ENCODE results near the gene LIN9.
A peak's percentile ranks its signal among the peaks of the same experiment; 100 is the strongest.
"Not testable (repeated sequence)": the region's sequence is repeated elsewhere in the genome, so short reads cannot be mapped to it uniquely, and the experiment has no call there.

Gene LIN9

GRCh38 chr1:226308723-226309397, at the start of gene LIN9:
LIN9 (minus strand) TSS chr1:226309164; CDS start chr1:226309139, 25 bp downstream.
- peaks cover 26% of the 10 kb centered on the region for H3K4me1 Mint-ChIP-seq (ENCODE audit: low read depth)
- no peaks in the 10 kb centered on the region for H3K9me3 Mint-ChIP-seq (ENCODE audit: low read depth)
- peak within 1 kb of the TSS; percentile 91 for H3K4me3 Mint-ChIP-seq
- peaks cover 7% of the 10 kb centered on the region for H3K36me3 Mint-ChIP-seq
- no peaks in the 10 kb centered on the region for H3K27me3 Mint-ChIP-seq
- peak within 1 kb of the TSS; percentile 87 for H3K27ac Mint-ChIP-seq

- Mint-ChIP-seq H3K9me3 (ENCODE audit: low read depth) (no peaks in the 10 kb centered on the region), H3K27ac (no peak overlapping the region), H3K36me3 (peaks cover 4% of the 10 kb centered on the region), H3K27me3 (no peaks in the 10 kb centered on the region), H3K4me3 (no peak overlapping the region), H3K4me1 (ENCODE audit: low read depth) (no peaks in the 10 kb centered on the region)
Observed at GRCh38 chr1:226357416-226357815, 48.5 kb upstream of the LIN9 start.

- Mint-ChIP-seq H3K4me3 (no peak overlapping the region), H3K9me3 (ENCODE audit: low read depth) (no peaks in the 10 kb centered on the region), H3K4me1 (ENCODE audit: low read depth) (no peaks in the 10 kb centered on the region), H3K36me3 (no peaks in the 10 kb centered on the region), H3K27me3 (no peaks in the 10 kb centered on the region), H3K27ac (peak overlapping the region; percentile 42)
Observed at GRCh38 chr1:226355669-226356551, 46.9 kb upstream of the LIN9 start.

GRCh38 chr1:226355016-226355415, 46.1 kb upstream of the LIN9 start:
- no peak overlapping the region for H3K4me3 Mint-ChIP-seq

GRCh38 chr1:226353698-226354525, 44.9 kb upstream of the LIN9 start:
- Mint-ChIP-seq H3K27ac (no peak overlapping the region), H3K27me3 (no peaks in the 10 kb centered on the region)

More at GRCh38 chr1:226355016-226355415, 46.1 kb upstream of the LIN9 start:
- peak overlapping the region; percentile 42 for H3K27ac Mint-ChIP-seq
- H3K4me1 Mint-ChIP-seq (ENCODE audit: low read depth), result no peaks in the 10 kb centered on the region
- no peaks in the 10 kb centered on the region for H3K27me3 Mint-ChIP-seq
- H3K9me3 Mint-ChIP-seq (ENCODE audit: low read depth), result no peaks in the 10 kb centered on the region
- H3K36me3 Mint-ChIP-seq, result no peaks in the 10 kb centered on the region

GRCh38 chr1:226351709-226352108, 42.7 kb upstream of the LIN9 start:
- H3K36me3 Mint-ChIP-seq, result no peaks in the 10 kb centered on the region
- H3K27me3 Mint-ChIP-seq, result no peaks in the 10 kb centered on the region

More at GRCh38 chr1:226353698-226354525, 44.9 kb upstream of the LIN9 start:
- no peaks in the 10 kb centered on the region for H3K9me3 Mint-ChIP-seq (ENCODE audit: low read depth)
- no peaks in the 10 kb centered on the region for H3K36me3 Mint-ChIP-seq
- no peak overlapping the region for H3K4me3 Mint-ChIP-seq
- H3K4me1 Mint-ChIP-seq (ENCODE audit: low read depth), result no peaks in the 10 kb centered on the region

GRCh38 chr1:226350519-226350865, 41.5 kb upstream of the LIN9 start:
- Mint-ChIP-seq H3K27ac (no peak overlapping the region), H3K9me3 (ENCODE audit: low read depth) (no peaks in the 10 kb centered on the region), H3K36me3 (no peaks in the 10 kb centered on the region), H3K4me3 (no peak overlapping the region), H3K27me3 (no peaks in the 10 kb centered on the region), H3K4me1 (ENCODE audit: low read depth) (no peaks in the 10 kb centered on the region)

More at GRCh38 chr1:226351709-226352108, 42.7 kb upstream of the LIN9 start:
- Mint-ChIP-seq H3K9me3 (ENCODE audit: low read depth) (no peaks in the 10 kb centered on the region), H3K27ac (no peak overlapping the region), H3K4me1 (ENCODE audit: low read depth) (no peaks in the 10 kb centered on the region), H3K4me3 (no peak overlapping the region)

GRCh38 chr1:226349801-226350518, 41.0 kb upstream of the LIN9 start:
- Mint-ChIP-seq H3K9me3 (ENCODE audit: low read depth) (no peaks in the 10 kb centered on the region), H3K4me1 (ENCODE audit: low read depth) (no peaks in the 10 kb centered on the region), H3K27me3 (no peaks in the 10 kb centered on the region), H3K4me3 (no peak overlapping the region), H3K27ac (no peak overlapping the region), H3K36me3 (no peaks in the 10 kb centered on the region)

GRCh38 chr1:226349081-226349480, 40.1 kb upstream of the LIN9 start:
- no peaks in the 10 kb centered on the region for H3K9me3 Mint-ChIP-seq (ENCODE audit: low read depth)
- no peaks in the 10 kb centered on the region for H3K27me3 Mint-ChIP-seq
- H3K4me3 Mint-ChIP-seq, result no peak overlapping the region
- no peaks in the 10 kb centered on the region for H3K4me1 Mint-ChIP-seq (ENCODE audit: low read depth)
- no peak overlapping the region for H3K27ac Mint-ChIP-seq
- no peaks in the 10 kb centered on the region for H3K36me3 Mint-ChIP-seq

GRCh38 chr1:226344441-226345259, 35.7 kb upstream of the LIN9 start:
- Mint-ChIP-seq H3K4me3 (no peak overlapping the region), H3K9me3 (ENCODE audit: low read depth) (peaks cover 7% of the 10 kb centered on the region), H3K4me1 (ENCODE audit: low read depth) (no peaks in the 10 kb centered on the region), H3K27me3 (peaks cover 7% of the 10 kb centered on the region), H3K27ac (no peak overlapping the region), H3K36me3 (peaks cover 4% of the 10 kb centered on the region)

GRCh38 chr1:226342656-226343055, 33.7 kb upstream of the LIN9 start:
- Mint-ChIP-seq H3K27me3 (peaks cover 7% of the 10 kb centered on the region), H3K9me3 (ENCODE audit: low read depth) (peaks cover 7% of the 10 kb centered on the region), H3K4me3 (no peak overlapping the region), H3K4me1 (ENCODE audit: low read depth) (no peaks in the 10 kb centered on the region), H3K27ac (no peak overlapping the region), H3K36me3 (peaks cover 4% of the 10 kb centered on the region)

GRCh38 chr1:226340111-226340510, 31.1 kb upstream of the LIN9 start:
- not testable (repeated sequence) for H3K4me3 Mint-ChIP-seq, H3K27ac Mint-ChIP-seq, H3K27me3 Mint-ChIP-seq

GRCh38 chr1:226337276-226337875, 28.4 kb upstream of the LIN9 start:
- peaks cover 8% of the 10 kb centered on the region for H3K27me3 Mint-ChIP-seq
- H3K4me3 Mint-ChIP-seq, result no peak overlapping the region
- peak overlapping the region; percentile 18 for H3K27ac Mint-ChIP-seq

More at GRCh38 chr1:226340111-226340510, 31.1 kb upstream of the LIN9 start:
- not testable (repeated sequence) for H3K4me1 Mint-ChIP-seq (ENCODE audit: low read depth); H3K9me3 Mint-ChIP-seq (ENCODE audit: low read depth); H3K36me3 Mint-ChIP-seq

More at GRCh38 chr1:226337276-226337875, 28.4 kb upstream of the LIN9 start:
- H3K4me1 Mint-ChIP-seq (ENCODE audit: low read depth), result peaks cover 7% of the 10 kb centered on the region
- peaks cover 7% of the 10 kb centered on the region for H3K9me3 Mint-ChIP-seq (ENCODE audit: low read depth)
- peaks cover 4% of the 10 kb centered on the region for H3K36me3 Mint-ChIP-seq

All from activated naive CD8-positive, alpha-beta T cell (primary cell).